ENCODE data around the gene ABLIM1.

GRCh38 chr10:114513381-114513792, 144.7 kb downstream of the ABLIM1 start:
- no peak for TF ChIP-seq POLR2AphosphoS5 (IDR thresholded peaks at IDR 0.05)
- no peak for TF ChIP-seq POLR2A (IDR thresholded peaks at IDR 0.05)
- TF ChIP-seq, protein P1, sequence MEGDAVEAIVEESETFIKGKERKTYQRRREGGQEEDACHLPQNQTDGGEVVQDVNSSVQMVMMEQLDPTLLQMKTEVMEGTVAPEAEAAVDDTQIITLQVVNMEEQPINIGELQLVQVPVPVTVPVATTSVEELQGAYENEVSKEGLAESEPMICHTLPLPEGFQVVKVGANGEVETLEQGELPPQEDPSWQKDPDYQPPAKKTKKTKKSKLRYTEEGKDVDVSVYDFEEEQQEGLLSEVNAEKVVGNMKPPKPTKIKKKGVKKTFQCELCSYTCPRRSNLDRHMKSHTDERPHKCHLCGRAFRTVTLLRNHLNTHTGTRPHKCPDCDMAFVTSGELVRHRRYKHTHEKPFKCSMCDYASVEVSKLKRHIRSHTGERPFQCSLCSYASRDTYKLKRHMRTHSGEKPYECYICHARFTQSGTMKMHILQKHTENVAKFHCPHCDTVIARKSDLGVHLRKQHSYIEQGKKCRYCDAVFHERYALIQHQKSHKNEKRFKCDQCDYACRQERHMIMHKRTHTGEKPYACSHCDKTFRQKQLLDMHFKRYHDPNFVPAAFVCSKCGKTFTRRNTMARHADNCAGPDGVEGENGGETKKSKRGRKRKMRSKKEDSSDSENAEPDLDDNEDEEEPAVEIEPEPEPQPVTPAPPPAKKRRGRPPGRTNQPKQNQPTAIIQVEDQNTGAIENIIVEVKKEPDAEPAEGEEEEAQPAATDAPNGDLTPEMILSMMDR (IDR thresholded peaks at IDR 0.05), result no peak
